Activated naive CD8-positive, alpha-beta T cell (primary cell): ENCODE results near the gene SLC35E1.

Experiments used
- H3K27ac Mint-ChIP-seq: one replicate; pipeline ENCODE4 v1.8.0; 2021; ENCODE audit warnings: mixed read lengths
- H3K27me3 Mint-ChIP-seq: one replicate; pipeline ENCODE4 v1.8.0; 2021; ENCODE audit warnings: mixed read lengths
- H3K36me3 Mint-ChIP-seq: one replicate; pipeline ENCODE4 v1.8.0; 2021; ENCODE audit warnings: mixed read lengths
- H3K4me1 Mint-ChIP-seq: one replicate; pipeline ENCODE4 v1.8.0; 2021; ENCODE audit warnings: low read depth, mixed read lengths
- H3K4me3 Mint-ChIP-seq: one replicate; pipeline ENCODE4 v1.8.0; 2021; ENCODE audit warnings: mild to moderate bottlenecking, mixed read lengths
- H3K9me3 Mint-ChIP-seq: one replicate; pipeline ENCODE4 v1.8.0; 2021; ENCODE audit warnings: low read depth, mixed read lengths

Gene SLC35E1

GRCh38 chr19:16589917-16590316 lies 17.7 kb upstream of the SLC35E1 start:
- Mint-ChIP-seq H3K27me3 (no peaks in the 10 kb centered on the region), H3K9me3 (no peaks in the 10 kb centered on the region), H3K36me3 (no peaks in the 10 kb centered on the region), H3K27ac (no peak overlapping the region), H3K4me1 (peaks cover 79% of the 10 kb centered on the region), H3K4me3 (no peak overlapping the region)

- H3K27ac Mint-ChIP-seq, result peak overlapping the region; percentile 69
Observed at GRCh38 chr19:16588824-16589577, 16.8 kb upstream of the SLC35E1 start.

GRCh38 chr19:16587833-16588823 lies 15.9 kb upstream of the SLC35E1 start:
- H3K4me1 Mint-ChIP-seq, result peaks cover 79% of the 10 kb centered on the region
- peak overlapping the region; percentile 69 for H3K27ac Mint-ChIP-seq
- H3K4me3 Mint-ChIP-seq, result peak overlapping the region; percentile 84
- no peaks in the 10 kb centered on the region for H3K36me3 Mint-ChIP-seq
- no peaks in the 10 kb centered on the region for H3K9me3 Mint-ChIP-seq
- H3K27me3 Mint-ChIP-seq, result no peaks in the 10 kb centered on the region

More at GRCh38 chr19:16588824-16589577, 16.8 kb upstream of the SLC35E1 start:
- H3K9me3 Mint-ChIP-seq, result no peaks in the 10 kb centered on the region
- H3K4me1 Mint-ChIP-seq, result peaks cover 79% of the 10 kb centered on the region
- no peaks in the 10 kb centered on the region for H3K27me3 Mint-ChIP-seq
- peak overlapping the region; percentile 84 for H3K4me3 Mint-ChIP-seq
- H3K36me3 Mint-ChIP-seq, result no peaks in the 10 kb centered on the region

GRCh38 chr19:16586991-16587832 lies 15.0 kb upstream of the SLC35E1 start:
- Mint-ChIP-seq H3K9me3 (no peaks in the 10 kb centered on the region), H3K4me1 (peaks cover 82% of the 10 kb centered on the region), H3K27ac (peak overlapping the region; percentile 69), H3K27me3 (no peaks in the 10 kb centered on the region), H3K36me3 (no peaks in the 10 kb centered on the region), H3K4me3 (peak overlapping the region; percentile 84)

GRCh38 chr19:16586477-16586871 lies 14.3 kb upstream of the SLC35E1 start:
- Mint-ChIP-seq H3K9me3 (no peaks in the 10 kb centered on the region), H3K4me3 (peak overlapping the region; percentile 84), H3K4me1 (peaks cover 87% of the 10 kb centered on the region), H3K27me3 (no peaks in the 10 kb centered on the region), H3K27ac (peak overlapping the region; percentile 72), H3K36me3 (no peaks in the 10 kb centered on the region)

- peaks cover 89% of the 10 kb centered on the region for H3K4me1 Mint-ChIP-seq
- no peaks in the 10 kb centered on the region for H3K27me3 Mint-ChIP-seq
- no peaks in the 10 kb centered on the region for H3K36me3 Mint-ChIP-seq
- no peaks in the 10 kb centered on the region for H3K9me3 Mint-ChIP-seq
- peak overlapping the region; percentile 84 for H3K4me3 Mint-ChIP-seq
- H3K27ac Mint-ChIP-seq, result peak overlapping the region; percentile 72
Observed at GRCh38 chr19:16585808-16586476, 13.7 kb upstream of the SLC35E1 start.

GRCh38 chr19:16585094-16585801 lies 13.0 kb upstream of the SLC35E1 start:
- H3K9me3 Mint-ChIP-seq, result no peaks in the 10 kb centered on the region
- H3K4me3 Mint-ChIP-seq, result peak overlapping the region; percentile 84
- H3K27me3 Mint-ChIP-seq, result no peaks in the 10 kb centered on the region
- peak overlapping the region; percentile 72 for H3K27ac Mint-ChIP-seq
- H3K36me3 Mint-ChIP-seq, result no peaks in the 10 kb centered on the region
- H3K4me1 Mint-ChIP-seq, result peaks cover 87% of the 10 kb centered on the region

- Mint-ChIP-seq H3K27ac (peak overlapping the region; percentile 72), H3K36me3 (no peaks in the 10 kb centered on the region), H3K27me3 (no peaks in the 10 kb centered on the region), H3K4me3 (peak overlapping the region; percentile 84), H3K9me3 (no peaks in the 10 kb centered on the region), H3K4me1 (peaks cover 86% of the 10 kb centered on the region)
Observed at GRCh38 chr19:16584248-16585093, 12.3 kb upstream of the SLC35E1 start.

GRCh38 chr19:16582486-16583261 lies 10.5 kb upstream of the SLC35E1 start:
- H3K36me3 Mint-ChIP-seq, result no peaks in the 10 kb centered on the region
- no peaks in the 10 kb centered on the region for H3K27me3 Mint-ChIP-seq
- no peaks in the 10 kb centered on the region for H3K9me3 Mint-ChIP-seq
- peaks cover 72% of the 10 kb centered on the region for H3K4me1 Mint-ChIP-seq
- H3K27ac Mint-ChIP-seq, result peak overlapping the region; percentile 22
- no peak overlapping the region for H3K4me3 Mint-ChIP-seq

- Mint-ChIP-seq H3K4me1 (peaks cover 65% of the 10 kb centered on the region), H3K4me3 (no peak overlapping the region), H3K36me3 (no peaks in the 10 kb centered on the region), H3K9me3 (no peaks in the 10 kb centered on the region), H3K27me3 (no peaks in the 10 kb centered on the region), H3K27ac (peak overlapping the region; percentile 61)
Observed at GRCh38 chr19:16581971-16582343, 9.7 kb upstream of the SLC35E1 start.

GRCh38 chr19:16581145-16581970 lies 9.1 kb upstream of the SLC35E1 start:
- Mint-ChIP-seq H3K27ac (no peak overlapping the region), H3K36me3 (no peaks in the 10 kb centered on the region), H3K4me3 (no peak overlapping the region), H3K27me3 (no peaks in the 10 kb centered on the region), H3K9me3 (no peaks in the 10 kb centered on the region), H3K4me1 (peaks cover 60% of the 10 kb centered on the region)

GRCh38 chr19:16579381-16579780 lies 7.2 kb upstream of the SLC35E1 start:
- Mint-ChIP-seq H3K36me3 (no peaks in the 10 kb centered on the region), H3K9me3 (no peaks in the 10 kb centered on the region), H3K4me3 (no peak overlapping the region), H3K27ac (peak overlapping the region; percentile 66), H3K27me3 (no peaks in the 10 kb centered on the region), H3K4me1 (peaks cover 54% of the 10 kb centered on the region)
